ENCODE results near the gene DISP2. TPM values are rescaled to one million over a fixed set of nuclear protein-coding genes. Genes with fewer than 3 reads are reported as not detected.
A peak's percentile ranks its signal among the peaks of the same experiment; 100 is the strongest.

DISP2 gene
- total and polyA plus RNA-seq, 2 experiments from 2014 or later, result 1.3 to 2.2 TPM

DNA sequence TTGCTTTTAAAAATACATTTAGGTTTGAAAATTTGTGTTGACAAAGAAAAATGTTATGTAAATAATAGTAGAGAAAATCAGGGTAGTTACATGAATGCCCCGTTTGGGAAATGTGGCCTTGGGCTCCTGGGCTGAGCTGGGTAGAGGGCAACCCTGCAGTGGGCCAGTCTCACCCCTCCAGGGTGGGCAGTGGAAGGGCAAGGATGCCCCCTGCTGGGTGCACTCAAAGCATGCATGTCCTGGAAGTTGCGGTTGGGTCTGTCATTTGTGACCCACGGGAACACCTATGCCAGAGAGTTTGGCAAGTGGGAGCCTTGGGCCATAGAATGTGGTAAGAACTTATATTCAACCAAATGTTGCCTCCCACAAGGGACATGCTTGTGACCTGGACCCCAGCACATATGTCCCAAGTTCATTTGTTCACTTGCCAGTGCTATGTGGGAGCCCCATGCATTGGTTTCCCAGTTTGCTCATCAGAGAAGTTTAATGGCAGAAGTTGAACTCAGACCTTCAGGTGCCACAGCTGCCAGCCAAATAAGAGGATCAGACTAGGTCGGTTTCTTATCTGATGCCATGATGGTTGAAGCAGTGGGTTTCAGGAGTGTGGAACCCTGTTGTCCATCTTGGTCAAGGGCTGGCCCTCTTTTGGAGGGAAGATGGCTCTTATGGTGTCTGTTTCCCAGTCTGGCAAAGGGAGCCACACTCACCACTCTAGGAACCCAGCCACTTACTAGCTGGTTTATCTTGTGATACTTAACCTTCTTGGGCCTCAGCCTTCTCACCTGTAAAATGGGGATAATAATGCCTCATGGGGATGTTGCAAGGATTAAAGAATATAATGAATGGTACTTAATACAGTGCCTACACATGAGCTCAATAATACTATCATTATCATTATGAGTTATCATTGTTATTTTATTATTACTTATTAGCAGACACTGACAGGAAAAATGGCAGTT, 47.7 kb upstream of the DISP2 start (continued):
- no peak for TF ChIP-seq STAT1 (IDR thresholded peaks at IDR 0.05; ENCODE audit: unreplicated experiment)
- TF ChIP-seq, protein P1, sequence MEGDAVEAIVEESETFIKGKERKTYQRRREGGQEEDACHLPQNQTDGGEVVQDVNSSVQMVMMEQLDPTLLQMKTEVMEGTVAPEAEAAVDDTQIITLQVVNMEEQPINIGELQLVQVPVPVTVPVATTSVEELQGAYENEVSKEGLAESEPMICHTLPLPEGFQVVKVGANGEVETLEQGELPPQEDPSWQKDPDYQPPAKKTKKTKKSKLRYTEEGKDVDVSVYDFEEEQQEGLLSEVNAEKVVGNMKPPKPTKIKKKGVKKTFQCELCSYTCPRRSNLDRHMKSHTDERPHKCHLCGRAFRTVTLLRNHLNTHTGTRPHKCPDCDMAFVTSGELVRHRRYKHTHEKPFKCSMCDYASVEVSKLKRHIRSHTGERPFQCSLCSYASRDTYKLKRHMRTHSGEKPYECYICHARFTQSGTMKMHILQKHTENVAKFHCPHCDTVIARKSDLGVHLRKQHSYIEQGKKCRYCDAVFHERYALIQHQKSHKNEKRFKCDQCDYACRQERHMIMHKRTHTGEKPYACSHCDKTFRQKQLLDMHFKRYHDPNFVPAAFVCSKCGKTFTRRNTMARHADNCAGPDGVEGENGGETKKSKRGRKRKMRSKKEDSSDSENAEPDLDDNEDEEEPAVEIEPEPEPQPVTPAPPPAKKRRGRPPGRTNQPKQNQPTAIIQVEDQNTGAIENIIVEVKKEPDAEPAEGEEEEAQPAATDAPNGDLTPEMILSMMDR (conservative IDR thresholded peaks at IDR 0.05; ENCODE audit: low read depth in 2 of 2), result peak; percentile 82 to 99

DNA sequence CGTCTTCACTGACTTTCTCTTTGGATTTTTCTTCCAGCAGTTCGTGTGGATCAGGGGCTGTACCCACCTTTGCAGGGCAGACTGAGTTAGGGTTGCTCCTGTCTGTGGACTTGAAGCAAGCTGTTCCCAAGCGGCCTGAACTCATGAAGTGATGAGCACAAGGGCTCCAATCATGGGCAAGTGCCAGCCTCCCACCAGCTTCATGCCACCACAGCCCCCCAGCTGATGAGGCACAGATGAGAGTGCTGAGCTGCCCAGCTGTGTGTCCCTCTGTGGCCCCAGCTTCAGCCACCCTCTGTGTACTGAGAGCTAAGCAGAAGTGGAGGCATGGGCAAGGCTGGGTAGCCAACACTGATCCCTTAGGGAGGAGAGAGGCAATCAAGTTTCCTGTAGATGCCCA, 47.0 kb upstream of the DISP2 start:
- peaks cover 3% of the 10 kb centered on the region; the same call in 1 of the 2 replicates for H3K27me3 ChIP-seq (ENCODE audit: insufficient read depth)
- TF ChIP-seq CREB1 (CRISPR knock-in tag; IDR thresholded peaks at IDR 0.05; ENCODE audit: low read depth), result no peak
- TF ChIP-seq, protein P2, sequence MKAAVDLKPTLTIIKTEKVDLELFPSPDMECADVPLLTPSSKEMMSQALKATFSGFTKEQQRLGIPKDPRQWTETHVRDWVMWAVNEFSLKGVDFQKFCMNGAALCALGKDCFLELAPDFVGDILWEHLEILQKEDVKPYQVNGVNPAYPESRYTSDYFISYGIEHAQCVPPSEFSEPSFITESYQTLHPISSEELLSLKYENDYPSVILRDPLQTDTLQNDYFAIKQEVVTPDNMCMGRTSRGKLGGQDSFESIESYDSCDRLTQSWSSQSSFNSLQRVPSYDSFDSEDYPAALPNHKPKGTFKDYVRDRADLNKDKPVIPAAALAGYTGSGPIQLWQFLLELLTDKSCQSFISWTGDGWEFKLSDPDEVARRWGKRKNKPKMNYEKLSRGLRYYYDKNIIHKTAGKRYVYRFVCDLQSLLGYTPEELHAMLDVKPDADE (IDR thresholded peaks at IDR 0.05), result no peak
- TF ChIP-seq, protein P1 (conservative IDR thresholded peaks at IDR 0.05; ENCODE audit: low read depth in 2 of 2), result no peak
- TF ChIP-seq, protein P3, sequence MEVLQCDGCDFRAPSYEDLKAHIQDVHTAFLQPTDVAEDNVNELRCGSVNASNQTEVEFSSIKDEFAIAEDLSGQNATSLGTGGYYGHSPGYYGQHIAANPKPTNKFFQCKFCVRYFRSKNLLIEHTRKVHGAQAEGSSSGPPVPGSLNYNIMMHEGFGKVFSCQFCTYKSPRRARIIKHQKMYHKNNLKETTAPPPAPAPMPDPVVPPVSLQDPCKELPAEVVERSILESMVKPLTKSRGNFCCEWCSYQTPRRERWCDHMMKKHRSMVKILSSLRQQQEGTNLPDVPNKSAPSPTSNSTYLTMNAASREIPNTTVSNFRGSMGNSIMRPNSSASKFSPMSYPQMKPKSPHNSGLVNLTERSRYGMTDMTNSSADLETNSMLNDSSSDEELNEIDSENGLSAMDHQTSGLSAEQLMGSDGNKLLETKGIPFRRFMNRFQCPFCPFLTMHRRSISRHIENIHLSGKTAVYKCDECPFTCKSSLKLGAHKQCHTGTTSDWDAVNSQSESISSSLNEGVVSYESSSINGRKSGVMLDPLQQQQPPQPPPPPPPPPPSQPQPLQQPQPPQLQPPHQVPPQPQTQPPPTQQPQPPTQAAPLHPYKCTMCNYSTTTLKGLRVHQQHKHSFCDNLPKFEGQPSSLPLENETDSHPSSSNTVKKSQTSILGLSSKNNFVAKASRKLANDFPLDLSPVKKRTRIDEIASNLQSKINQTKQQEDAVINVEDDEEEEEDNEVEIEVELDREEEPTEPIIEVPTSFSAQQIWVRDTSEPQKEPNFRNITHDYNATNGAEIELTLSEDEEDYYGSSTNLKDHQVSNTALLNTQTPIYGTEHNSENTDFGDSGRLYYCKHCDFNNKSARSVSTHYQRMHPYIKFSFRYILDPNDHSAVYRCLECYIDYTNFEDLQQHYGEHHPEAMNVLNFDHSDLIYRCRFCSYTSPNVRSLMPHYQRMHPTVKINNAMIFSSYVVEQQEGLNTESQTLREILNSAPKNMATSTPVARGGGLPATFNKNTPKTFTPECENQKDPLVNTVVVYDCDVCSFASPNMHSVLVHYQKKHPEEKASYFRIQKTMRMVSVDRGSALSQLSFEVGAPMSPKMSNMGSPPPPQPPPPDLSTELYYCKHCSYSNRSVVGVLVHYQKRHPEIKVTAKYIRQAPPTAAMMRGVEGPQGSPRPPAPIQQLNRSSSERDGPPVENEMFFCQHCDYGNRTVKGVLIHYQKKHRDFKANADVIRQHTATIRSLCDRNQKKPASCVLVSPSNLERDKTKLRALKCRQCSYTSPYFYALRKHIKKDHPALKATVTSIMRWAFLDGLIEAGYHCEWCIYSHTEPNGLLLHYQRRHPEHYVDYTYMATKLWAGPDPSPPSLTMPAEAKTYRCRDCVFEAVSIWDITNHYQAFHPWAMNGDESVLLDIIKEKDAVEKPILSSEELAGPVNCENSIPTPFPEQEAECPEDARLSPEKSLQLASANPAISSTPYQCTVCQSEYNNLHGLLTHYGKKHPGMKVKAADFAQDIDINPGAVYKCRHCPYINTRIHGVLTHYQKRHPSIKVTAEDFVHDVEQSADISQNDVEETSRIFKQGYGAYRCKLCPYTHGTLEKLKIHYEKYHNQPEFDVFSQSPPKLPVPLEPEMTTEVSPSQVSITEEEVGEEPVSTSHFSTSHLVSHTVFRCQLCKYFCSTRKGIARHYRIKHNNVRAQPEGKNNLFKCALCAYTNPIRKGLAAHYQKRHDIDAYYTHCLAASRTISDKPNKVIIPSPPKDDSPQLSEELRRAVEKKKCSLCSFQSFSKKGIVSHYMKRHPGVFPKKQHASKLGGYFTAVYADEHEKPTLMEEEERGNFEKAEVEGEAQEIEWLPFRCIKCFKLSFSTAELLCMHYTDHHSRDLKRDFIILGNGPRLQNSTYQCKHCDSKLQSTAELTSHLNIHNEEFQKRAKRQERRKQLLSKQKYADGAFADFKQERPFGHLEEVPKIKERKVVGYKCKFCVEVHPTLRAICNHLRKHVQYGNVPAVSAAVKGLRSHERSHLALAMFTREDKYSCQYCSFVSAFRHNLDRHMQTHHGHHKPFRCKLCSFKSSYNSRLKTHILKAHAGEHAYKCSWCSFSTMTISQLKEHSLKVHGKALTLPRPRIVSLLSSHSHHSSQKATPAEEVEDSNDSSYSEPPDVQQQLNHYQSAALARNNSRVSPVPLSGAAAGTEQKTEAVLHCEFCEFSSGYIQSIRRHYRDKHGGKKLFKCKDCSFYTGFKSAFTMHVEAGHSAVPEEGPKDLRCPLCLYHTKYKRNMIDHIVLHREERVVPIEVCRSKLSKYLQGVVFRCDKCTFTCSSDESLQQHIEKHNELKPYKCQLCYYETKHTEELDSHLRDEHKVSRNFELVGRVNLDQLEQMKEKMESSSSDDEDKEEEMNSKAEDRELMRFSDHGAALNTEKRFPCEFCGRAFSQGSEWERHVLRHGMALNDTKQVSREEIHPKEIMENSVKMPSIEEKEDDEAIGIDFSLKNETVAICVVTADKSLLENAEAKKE (CRISPR knock-in tag; IDR thresholded peaks at IDR 0.05), result no peak
- no peak for TF ChIP-seq POLR2AphosphoS5 (IDR thresholded peaks at IDR 0.05; ENCODE audit: low read depth)
- no peak for TF ChIP-seq STAT1 (IDR thresholded peaks at IDR 0.05; ENCODE audit: unreplicated experiment)
- TF ChIP-seq ZNF331 (CRISPR knock-in tag; IDR thresholded peaks at IDR 0.05; ENCODE audit: low read depth), result no peak
- no peak for TF ChIP-seq EZH2phosphoT487 (IDR thresholded peaks at IDR 0.05; ENCODE audit: unreplicated experiment)
- TF ChIP-seq JUNB (IDR thresholded peaks at IDR 0.05; ENCODE audit: unreplicated experiment), result no peak
- H3K27me3 Mint-ChIP-seq (ENCODE audit: insufficient read depth, low read depth, poor library complexity), result peaks cover 10% of the 10 kb centered on the region
- H3K36me3 ChIP-seq (ENCODE audit: insufficient read depth), result no peaks in the 10 kb centered on the region
- ATAC-seq (no peak), DNase-seq (ENCODE audit: low spot score) (no peak)
- H3K27ac Mint-ChIP-seq, result no peak overlapping the region
- peaks cover 29% of the 10 kb centered on the region for H3K4me1 ChIP-seq (ENCODE audit: insufficient read depth)
- H3K4me3 ChIP-seq, result no peak overlapping the region
- no peak overlapping the region for H3K4me2 ChIP-seq
- no peak overlapping the region for H3K4me3 Mint-ChIP-seq
- H2AFZ ChIP-seq, result no peak overlapping the region
- H4K20me1 ChIP-seq (replicated peaks; ENCODE audit: insufficient read depth), result no peaks in the 10 kb centered on the region
- H3K27ac ChIP-seq (ENCODE audit: low read depth), result no peak overlapping the region
- no peaks in the 10 kb centered on the region for H3K9me3 Mint-ChIP-seq
- no peaks in the 10 kb centered on the region for H3K79me2 ChIP-seq (replicated peaks; ENCODE audit: insufficient read depth)
- H3K9me2 ChIP-seq (ENCODE audit: insufficient read depth), result 0 out of 2 replicates have a peak, but pooled peaks cover 8% of the 10 kb centered on the region
- no peaks in the 10 kb centered on the region for H3K36me3 Mint-ChIP-seq (ENCODE audit: low read depth)
- 0 out of 2 replicates have a peak, but pooled peaks cover 5% of the 10 kb centered on the region for H3F3A ChIP-seq (replicated peaks; ENCODE audit: low read depth)
- H3K4me1 Mint-ChIP-seq, result peaks cover 31% of the 10 kb centered on the region

Measured in GM23338 (cell line).